SK-N-DZ (cell line): ENCODE data around the gene SLC6A11.

Experiments
- DNase-seq: peaks from one replicate; pipeline ENCODE4 v3.0.0-alpha.2; 2015; ENCODE audit warnings: low spot score

Gene SLC6A11

DNA sequence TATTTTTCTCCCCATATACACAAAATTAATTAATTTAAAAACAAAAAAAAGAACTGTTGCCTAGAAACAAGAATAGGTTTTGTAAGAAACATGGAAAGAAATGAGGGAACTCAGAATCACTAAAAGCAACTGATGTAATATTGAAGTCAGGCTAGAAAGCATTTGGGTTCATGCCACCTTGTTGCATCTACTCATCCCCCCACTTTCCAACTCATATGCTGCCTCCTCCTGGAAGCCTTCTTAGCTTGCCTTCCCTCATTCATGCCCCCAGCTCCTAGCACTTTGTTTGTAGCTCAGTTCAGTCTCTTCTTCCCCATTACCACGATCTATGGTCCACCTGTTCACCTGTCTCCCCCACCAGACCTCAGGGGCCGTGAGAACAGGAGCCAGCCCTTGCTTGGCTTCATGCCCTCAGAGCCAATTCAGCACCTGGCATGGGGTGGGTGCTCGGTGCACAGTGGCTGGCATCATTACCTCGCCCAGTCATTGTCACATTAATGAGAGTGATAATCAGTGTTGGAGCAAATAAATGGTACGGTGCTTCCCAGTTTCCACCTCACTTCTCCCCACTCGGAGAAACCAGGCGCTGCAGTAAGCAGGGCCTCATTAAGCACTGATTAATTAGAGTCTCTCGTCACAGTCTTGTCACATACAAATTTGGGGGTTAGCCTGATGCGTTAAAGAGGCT, 114.1 kb downstream of the SLC6A11 start:
- DNase-seq = no peak

DNA sequence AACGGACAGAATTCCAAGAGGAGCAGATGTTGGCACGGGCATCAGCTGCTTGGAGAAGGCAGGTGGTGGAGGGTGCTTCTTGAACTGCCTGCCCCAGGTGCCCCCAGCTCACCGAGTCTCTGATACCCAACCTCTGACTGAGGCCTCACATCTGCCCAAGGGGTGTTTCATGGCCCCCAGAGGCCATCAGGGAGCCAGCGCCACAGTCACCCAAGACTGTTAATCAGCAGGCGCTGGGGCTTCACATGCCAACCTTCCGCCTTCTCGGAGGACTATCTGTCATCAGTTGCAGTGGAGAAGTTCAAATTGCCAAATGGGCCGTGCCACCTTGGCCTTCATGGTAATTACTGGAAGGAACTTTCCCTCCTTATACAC, 114.6 kb downstream of the SLC6A11 start:
- DNase-seq = no peak

DNA sequence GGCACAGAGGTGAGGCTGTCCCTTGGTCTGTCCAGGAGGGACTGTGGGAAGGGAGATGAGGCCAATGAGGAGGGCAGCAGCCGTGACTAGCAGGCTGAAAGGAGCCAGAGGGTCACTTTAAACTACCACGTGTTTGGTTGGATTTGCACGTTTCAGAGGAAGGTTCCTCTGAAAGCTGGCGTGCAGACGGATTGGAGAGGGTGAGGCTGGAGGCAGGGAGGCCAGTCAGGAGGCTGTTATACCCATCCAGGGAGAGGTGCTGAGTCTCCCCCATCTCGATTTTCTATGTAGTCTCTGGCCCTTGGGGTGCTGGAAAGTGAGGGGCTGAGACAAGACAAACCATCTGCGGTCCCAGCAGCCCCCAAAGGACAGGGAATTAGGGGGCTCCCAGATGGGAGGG, 116.6 kb downstream of the SLC6A11 start:
- DNase-seq = no peak

DNA sequence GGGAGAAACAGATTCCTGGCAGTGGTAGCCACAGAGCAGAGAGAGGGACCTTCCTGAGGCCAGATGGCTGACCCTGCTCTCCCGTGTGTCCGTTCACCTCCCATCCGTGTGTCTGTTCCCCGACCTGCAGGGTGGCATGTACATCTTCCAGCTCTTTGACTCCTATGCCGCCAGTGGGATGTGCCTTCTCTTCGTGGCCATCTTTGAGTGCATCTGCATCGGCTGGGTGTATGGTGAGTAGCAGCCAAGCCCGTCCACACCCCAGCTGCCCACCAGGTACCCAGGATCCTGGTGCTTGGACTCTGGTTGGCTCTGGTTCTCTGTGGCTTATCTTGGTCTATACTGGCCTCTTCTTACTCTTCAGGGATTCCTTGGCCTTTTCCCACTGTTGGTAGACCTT, 117.0 kb downstream of the SLC6A11 start:
- DNase-seq = no peak

DNA sequence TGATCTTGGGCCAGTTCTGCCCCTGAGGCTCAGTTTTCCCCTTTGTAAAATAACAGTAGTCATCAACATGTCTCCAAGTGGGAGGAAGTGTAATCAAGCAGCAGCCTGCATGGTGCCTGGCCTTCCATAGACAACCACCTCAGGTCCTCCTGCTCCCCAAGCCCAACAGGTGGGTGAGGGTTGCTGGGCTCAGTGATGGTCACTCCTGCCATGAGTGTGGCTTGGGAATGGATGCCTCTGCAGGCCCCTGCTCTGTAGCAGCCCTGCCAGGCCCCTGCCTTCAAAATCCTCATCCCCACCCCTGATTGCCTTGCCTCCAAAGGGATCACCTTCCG, 117.4 kb downstream of the SLC6A11 start:
- no peak for DNase-seq

DNA sequence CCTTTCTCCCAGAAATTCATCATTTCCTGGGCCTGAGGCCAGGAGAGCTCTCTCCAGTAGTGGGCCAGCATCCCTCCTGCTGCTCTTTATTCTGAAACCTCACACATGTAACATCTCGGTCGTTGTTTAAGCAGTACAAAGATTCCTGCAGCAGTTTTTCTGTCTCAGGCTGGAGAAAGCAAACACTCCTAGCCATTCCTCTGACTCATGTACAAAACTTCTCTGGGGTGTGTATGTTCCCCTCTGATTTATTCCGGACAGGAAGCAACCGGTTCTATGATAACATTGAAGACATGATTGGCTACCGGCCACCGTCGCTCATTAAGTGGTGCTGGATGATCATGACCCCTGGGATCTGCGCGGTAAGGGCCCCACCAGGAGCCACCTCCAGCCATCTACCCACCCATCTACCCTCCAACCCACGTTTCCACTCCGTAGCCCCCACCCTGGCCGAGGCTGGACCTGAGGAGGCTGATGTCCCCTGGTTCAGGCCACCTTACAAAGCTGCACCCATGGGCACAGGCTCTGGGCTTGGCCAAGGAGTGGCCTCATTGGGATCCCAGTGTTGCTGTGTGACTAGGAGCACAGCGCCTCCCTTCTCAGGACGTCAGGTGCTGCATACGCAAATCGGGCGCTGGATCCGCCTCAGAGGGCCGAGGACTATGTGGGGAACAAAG, 117.9 kb downstream of the SLC6A11 start:
- no peak for DNase-seq

DNA sequence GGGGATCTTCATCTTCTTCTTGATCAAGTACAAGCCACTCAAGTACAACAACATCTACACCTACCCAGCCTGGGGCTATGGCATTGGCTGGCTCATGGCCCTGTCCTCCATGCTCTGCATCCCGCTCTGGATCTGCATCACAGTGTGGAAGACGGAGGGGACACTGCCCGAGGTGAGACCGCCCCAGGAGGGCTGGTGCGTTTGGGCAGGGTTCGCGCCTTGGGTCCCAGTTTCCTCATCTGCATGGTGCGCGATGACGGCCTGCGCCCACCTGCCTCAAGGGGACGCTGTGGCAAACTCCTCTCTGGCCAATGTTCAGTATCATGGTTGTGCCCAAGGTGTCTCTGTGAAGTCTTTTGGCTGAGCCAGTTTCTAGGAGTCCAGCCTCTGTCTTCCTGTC, 119.0 kb downstream of the SLC6A11 start:
- no peak for DNase-seq

DNA sequence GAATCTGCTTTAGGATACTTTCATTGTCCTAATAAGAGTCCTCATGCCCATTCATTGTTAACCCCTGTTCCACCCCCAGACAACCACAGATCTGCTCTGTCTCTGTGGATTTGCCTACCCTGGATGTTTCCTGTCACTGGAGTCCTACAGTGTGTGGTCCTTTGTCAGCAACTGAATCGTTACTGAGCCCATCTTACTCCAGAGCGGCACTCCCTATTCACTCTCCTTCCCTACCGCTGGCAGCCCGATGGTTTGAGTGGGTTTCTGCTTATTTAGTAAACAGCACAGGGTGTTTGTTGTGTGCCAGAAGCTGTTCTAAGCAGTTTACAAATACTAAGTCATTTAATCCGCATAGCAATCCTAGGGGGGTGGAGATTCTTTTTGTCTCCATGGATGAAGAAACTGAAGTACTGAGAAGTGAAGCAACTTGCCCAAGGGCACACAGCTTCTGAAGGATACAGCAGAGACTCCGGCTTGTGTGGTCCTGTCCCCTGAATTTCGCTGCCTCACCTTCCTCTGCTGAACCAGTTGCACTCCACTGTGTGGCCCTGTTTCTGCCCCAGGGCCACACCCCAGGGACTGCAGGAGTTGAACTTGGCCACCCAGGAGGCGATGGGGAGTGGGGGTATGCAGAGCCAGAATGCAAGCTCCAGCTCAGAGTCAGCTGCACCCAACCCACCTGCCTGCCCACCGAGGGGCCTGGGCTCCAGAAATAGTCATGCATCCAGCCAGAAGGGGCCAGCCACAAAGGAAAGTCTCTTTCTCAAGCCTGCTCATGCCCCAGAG, 120.0 kb downstream of the SLC6A11 start:
- no peak for DNase-seq

DNA sequence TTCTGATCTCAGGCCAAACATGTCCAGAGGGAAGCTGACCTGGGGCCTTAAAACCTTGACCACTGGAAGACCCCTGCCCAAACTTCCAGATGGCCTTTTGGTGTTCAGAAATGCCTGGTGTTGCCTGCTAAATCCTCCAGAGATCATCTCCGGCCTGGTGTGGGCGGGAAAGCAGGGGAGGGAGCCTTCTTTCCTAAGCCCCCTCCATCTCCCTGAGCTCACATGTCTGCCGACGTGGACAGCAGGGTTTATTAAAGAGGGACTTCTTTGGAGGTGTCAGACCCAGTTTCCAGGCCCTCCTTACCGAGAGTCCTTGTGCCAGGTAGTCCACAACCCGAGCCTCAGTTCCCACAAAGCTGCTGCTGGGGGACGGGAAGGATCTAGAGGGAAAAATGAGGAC, 120.7 kb downstream of the SLC6A11 start:
- DNase-seq = no peak

DNA sequence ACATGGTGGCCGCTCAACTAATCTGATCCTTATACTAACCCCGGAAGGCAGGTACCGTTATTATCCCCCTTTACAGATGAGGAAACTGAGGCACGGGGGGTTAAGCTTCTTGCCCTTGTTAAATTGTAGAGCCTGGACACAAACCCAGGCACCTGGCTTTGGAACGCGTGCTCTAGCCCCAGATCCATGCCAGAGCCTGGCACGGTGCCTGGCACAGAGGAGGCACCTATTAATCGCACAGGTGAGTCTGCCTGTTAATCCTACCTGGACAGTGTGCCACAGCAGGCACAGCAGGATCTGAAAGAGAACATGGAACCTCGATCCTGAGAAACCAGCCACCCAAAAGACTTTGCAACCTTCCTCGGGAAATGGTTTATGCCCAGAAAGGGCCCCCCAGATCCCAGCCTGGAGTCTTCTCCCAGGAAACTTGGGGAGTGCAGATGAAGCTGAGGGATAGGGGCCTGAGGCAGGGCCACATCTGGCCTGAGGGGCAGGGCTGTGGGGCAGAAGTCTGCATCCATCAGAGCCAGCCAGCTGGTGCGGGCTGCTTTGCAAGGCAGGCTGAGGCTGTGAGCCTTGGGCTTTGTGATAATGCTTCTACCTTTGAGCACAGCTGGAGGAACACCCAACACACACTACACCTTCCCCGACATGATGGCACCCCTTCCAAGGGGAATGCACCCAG, 121.3 kb downstream of the SLC6A11 start:
- DNase-seq = no peak

DNA sequence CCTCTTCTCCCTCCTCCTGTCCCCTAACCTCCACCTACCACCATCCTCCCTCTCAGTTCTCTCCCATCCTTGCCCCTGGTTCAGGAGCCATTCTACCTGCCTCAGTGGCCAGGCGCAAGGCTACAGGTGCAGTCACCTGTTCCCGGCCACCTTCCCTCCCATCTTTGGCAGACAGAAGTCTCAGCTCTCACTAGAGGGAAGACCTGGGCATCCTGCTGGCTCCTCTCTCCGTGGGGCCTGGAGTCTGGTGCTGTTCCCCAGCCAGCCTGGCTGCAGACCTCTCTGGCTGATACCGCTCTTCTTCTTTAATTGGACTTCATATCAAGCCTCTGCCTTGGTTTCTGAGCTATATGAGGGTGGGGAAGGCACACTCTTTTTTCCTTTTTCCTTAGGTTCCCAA, 123.5 kb downstream of the SLC6A11 start:
- DNase-seq = no peak

DNA sequence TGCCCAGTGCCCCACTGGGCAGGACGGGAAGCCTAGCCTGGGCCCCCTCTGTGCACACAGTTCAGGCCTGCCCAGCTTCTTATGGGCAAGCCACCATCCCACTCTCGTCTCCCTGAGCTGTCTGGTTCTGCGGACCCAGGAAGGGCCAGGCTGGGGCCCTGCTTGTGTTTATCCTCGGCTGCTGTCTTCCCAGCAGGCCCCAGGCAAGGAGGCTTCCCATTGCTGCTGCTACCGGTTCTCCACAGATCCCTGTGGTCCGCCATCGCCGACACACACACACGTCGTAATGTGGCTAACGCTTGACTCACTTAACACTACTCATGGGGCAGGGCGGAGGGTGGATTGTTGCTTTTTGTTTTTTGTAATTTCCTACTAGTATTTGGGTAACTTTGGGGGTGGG, 124.1 kb downstream of the SLC6A11 start:
- DNase-seq = no peak

DNA sequence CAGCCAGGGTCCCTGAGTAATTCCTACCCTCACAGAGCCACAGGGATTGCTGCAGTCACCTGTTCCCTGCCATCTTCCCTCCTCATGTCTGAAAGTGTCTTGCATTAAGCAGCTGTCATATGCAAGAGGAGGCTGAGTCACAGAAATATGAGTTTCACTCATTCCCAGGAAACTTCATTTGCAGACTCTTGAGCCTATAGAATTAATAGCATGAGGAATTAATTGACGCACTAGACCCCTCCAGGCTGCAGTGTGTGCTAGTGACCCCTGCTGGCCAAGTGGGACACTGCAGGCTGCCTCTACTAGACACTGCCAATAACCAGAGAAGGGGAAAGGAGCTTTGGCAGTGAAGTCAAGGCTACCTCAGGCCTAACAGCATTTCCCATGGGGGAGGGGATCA, 125.9 kb downstream of the SLC6A11 start:
- no peak for DNase-seq

DNA sequence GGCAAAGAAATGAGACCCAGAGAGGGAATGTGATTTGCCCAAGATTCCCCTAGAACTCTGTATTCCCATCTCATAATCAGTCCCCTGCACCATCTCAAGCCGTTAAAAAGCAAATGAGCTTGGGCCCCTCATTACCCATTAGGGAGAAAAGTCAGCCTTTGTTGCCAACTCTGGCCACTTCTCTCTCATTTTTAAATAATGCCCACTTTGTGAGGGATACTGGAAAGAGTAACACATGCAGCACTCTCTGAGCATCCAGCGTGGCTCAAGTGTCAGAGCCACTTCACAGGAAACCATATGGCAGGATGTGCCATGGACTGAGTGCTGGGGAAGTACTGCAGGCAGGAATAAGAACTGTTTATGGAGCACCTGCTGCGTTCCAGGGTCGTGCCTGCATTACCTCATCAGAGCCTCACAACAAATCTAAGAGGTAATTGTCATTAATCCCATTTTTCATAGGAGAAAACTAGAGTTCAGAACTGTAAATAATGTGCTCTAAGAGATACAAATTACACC, 126.7 kb downstream of the SLC6A11 start:
- DNase-seq = no peak

DNA sequence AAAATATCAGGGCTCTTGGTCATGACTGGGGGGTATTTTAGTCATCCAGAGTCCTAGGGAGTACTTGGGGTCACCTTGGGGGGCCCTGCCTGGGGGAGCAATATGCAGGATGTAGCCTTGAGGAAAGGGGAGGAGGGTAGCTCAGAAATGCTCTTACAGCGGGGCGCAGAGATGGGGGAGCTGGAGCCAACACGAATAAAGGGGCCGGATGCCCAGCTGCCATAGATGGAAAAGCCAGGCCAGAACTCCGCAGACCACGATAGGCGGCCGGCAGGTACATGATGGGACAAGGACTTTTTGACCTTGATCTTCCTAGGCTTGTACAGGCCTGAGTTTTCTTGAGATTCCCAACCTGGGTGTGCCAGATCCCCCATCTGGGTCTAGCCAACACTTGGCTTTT, 128.8 kb downstream of the SLC6A11 start:
- DNase-seq = no peak

DNA sequence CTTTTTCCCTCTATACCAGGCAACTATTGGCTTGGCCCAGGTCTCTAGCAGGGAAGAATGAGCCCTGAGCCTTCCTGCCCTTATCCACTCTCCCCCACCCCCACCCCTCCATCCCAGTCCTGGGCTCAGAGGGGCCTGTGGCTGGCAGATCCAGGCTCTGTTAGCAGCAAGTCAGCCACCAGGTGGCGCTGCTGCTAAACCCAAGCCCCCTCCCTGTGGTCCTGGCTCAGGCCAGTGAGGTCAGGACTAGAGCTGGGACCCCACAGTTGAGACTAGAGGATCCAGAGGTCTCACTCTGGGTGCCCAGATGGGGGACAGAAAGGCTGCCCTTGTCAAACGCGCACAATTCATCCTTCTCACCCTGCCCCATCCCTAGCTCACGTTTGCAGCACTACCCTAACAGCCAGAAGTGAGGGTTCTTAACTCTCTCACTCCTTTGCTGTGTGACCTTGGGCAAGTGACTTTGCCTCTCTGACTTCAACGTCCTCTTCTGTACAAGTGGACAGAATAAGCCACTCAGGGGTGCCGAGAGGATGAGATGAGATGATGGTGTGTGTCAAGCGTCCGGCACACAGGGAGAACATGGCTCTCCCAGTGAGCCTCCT, 129.8 kb downstream of the SLC6A11 start:
- DNase-seq = peak; percentile 65

DNA sequence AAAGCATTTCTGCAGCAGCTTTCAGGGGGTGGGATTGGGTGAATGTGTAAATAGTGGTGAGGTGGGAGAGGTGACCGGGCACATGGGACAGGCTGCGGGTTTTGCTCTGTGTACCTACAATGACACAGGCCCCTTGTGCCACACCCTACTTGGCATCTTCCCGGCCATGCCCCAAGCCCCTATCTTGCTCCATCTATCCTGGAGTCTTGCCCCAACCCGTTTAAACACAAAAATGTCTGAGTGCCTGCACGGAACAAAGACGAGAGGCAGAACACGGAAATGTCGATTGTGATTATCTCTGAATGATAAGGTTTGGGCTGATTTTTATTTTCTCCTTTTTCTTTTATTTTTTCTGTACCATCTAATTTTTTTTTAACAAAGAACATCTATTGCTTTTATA, 130.5 kb downstream of the SLC6A11 start:
- no peak for DNase-seq

DNA sequence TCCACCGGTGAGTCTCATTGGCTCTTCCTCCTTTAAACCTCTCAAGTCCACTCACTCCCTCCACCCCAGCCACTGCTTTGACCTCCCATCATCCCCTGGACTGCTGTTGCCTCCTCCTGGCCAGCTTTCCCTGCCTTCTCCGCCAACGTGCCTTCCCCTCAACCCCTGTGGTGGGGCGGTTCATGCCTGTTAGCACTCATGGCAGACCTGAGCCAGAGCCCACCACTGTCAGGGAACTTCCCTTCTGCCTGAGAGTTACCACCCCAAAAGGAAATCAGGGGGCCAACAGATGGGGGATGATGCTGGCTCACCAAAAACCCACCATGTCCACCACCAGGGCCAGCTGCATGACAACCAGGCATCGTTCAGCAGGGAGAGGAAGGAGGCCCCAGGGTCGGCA, 132.3 kb downstream of the SLC6A11 start:
- no peak for DNase-seq

DNA sequence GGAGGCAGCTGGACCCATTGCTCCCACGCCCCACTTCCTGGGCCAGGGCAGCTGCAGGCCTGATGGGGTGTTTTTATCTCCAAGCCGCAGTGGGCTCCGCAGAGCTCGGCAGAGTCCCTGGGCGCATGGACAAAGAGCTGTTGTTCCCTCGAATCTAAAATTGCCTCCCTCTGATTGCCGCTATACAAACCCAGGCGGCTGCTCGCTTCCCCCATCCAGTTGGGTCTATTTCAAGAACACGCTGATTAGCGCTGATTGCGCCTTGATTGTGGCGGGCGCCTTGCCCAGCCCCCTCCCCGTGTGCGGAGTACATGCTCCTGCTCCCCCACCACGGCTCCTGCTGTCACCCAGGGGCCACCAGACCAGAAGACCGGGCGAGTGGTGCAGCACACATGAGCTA, 133.2 kb downstream of the SLC6A11 start:
- DNase-seq = no peak

DNA sequence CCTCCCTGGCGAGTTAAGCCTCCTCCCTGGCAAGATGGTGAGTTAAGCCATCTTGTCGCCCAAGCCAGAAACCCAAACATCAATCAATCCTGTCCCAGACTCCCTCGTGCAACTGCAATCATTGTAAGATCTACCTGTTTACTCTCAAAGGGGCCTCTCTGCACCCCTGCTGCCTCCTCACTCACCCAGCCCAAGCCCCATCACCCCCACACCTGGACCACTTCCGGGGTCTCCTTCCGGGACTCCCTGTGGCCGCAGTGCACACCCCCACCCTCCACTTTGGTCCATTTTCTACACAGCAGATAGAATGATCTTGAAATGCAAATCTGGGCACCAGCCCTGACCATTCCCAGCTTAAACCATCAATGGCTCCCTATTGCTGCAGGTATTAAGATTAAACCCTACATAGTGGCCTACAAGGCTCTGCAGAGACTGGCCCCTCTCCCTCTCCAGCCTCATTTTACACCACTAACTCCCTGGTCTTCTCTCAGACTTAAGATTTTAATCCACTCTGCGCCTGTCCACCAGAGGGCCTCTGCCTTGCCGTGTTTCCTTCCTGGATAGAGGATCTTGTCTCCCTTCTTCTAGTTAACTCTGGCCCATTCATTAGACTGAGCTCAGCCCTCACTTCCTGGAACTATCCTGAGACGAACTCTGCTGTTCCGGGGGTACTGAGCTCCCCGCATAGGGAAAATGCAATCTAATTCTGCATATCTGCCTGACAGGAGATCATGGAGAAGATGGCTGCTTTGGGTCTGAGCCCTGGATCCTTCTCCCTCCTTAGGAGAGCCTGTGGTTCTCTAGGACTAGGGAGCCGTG, 134.7 kb downstream of the SLC6A11 start:
- DNase-seq = no peak
